Retina (tissue), 1 donor: ENCODE results near the gene SSR2.
"Not testable (repeated sequence)": the region's sequence is repeated elsewhere in the genome, so short reads cannot be mapped to it uniquely, and the experiment has no call there.

Experiments
- DNase-seq: peaks from one replicate; pipeline ENCODE4 v3.0.0-alpha.2; 2016

SSR2 gene

GRCh38 chr1:156045076-156045475, 24.3 kb upstream of the SSR2 start:
- no peak for DNase-seq

- no peak for DNase-seq
These were observed 22.1 kb upstream of the SSR2 start for GRCh38 chr1:156042828-156043227.

DNA sequence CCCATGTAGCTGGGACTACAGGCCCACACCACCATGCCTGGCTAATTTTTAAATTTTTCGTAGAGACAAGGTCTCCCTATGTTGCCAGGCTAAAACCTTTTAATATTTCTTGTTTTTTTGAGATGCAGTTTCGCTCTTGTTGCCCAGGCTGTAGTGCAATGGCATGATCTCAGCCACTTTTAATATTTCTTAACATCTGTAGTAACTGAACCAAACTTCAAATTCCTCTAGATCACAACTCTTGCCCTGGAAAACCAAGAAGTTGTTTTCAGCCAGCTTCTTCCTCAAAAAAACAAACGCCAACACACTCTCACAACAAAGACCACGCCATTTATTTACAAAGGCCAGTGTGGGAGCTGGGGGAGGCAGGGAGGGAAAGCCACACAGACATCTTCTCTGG, 14.2 kb upstream of the SSR2 start:
- not testable (repeated sequence) for DNase-seq

DNA sequence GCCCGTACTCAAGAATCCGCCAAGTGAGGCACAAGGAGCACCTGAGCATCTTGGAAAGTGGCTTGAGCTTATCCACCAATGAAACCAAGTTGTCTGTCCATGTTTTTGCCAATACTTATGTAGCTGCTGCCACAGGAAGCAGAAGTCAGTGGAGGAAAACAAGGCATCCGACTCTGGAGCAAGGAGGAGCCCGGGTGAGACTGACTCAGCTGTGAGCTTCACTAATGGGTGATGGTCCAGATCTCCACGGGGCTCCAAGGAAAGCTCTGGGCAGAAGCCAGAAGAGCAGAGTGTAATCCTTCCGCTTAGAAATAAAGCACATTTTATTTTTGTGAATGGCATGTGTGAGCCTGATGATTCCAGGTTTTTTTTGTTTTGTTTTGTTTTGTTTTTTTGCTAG, 12.3 kb upstream of the SSR2 start:
- DNase-seq = no peak

DNA sequence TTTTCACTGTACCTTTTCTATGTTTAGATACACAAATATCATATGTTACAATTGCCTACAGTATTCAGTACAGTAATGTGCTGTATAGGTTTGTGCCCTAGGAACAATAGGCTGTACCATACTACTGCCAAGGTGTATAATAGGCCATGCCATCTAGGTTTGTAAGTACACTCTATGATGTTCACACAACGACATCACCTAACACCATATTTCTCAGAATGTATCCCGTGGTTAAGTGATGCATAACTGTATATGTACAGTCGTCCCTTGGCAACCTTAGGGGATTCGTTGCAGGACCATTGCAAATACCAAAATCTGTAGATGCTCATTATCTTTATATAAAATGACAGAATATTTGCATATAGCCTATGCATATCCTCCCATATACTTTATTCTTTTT, 5.8 kb upstream of the SSR2 start:
- no peak for DNase-seq

GRCh38 chr1:156025876-156026275, 5.1 kb upstream of the SSR2 start:
- peak; percentile 39 for DNase-seq

DNA sequence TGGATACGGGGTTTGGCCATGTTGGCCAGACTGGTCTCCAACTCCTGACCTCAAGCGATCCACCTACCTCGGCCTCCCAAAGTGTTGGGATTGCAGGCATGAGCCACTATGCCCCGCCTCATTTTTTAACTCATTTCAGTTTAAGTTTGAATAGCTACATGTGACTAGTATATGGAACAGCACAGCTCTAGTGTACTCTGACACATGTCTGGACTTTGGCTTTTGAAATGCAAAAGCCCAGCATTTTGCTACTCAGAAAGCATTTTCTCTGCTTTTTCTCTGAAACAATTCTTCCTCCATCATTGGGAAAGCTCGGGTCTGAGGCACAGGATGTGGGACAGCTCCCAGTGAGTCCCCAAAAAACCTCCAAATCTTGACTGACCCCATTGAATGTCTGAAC, 4.0 kb upstream of the SSR2 start:
- no peak for DNase-seq

- no peak for DNase-seq
These were observed 1.2 kb upstream of the SSR2 start for GRCh38 chr1:156021954-156022353.

DNA sequence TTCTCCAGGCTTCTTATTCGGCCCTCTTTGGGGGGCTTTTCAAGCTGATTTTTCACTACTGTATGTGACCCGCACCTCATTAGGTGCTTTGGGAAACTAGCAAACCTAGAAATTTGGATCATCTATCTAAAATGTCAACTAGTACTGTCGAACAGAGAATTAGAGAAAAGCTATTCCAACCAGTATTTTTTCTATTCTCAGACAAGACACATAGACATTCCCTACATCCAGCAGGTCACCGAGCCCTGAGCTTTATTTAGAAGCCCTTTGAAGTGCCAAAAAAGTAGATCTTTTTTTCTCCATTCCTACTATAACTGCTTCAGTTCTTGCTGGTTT, 310 bp upstream of the SSR2 start:
- no peak for DNase-seq

GRCh38 chr1:156019946-156020292, 832 bp downstream of the SSR2 start:
- DNase-seq = no peak

DNA sequence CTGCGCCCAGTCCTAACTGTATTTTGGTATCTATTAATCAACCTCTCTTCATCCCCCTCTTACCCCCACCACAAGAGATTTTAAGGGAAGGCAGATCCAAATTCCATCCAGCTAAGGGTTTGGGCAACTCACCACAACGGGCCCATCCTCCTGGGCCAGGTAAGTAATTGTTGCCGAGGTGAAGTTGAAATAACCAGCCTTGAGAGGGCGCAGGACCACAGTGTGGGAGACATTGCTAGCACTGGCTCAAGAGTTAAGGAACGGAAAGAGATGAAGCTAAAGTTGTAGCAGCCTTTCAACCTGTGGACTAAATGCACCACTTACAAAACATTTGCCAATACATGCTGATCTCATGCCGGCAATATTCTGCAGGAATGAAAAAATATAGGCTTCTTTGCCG, 5.9 kb downstream of the SSR2 start:
- DNase-seq = no peak

- no peak for DNase-seq
These were observed 8.5 kb downstream of the SSR2 start for GRCh38 chr1:156012051-156012817.

DNA sequence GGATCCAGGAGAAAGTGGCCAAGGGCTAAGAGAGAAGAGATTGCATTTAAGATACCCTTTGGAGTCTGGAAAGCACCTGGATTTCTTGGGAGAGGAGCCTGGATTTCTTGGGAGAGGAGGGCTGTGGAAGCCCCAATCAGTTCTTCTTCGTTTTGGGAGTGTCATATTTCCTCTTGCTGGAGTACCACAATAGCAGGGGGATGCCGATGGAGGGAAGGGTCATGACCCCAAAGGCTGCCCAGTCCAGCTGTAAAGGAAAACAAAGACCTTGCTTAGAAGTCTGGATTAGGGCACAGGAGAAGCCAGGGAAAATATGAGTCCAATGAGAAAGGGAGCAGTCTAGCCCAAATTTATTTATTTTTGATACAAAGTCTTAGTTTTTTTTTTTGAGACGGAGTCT, 11.3 kb downstream of the SSR2 start:
- DNase-seq = no peak

GRCh38 chr1:156006666-156007376, 13.9 kb downstream of the SSR2 start:
- no peak for DNase-seq

- no peak for DNase-seq
These were observed 15.7 kb downstream of the SSR2 start for GRCh38 chr1:156004843-156005584.

DNA sequence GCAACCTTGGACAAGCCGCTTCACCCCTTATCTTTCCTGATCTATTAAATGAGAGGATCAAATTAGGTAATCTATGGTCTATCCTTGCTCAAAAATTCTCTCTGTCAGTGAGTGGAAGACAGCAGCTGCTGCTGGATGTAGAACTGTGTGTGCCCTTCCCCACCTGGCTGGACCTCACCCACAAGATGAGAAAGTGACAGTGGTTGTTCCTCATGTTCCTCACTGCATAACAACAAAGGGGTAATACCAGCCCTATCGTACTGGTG, 16.9 kb downstream of the SSR2 start:
- DNase-seq = no peak

DNA sequence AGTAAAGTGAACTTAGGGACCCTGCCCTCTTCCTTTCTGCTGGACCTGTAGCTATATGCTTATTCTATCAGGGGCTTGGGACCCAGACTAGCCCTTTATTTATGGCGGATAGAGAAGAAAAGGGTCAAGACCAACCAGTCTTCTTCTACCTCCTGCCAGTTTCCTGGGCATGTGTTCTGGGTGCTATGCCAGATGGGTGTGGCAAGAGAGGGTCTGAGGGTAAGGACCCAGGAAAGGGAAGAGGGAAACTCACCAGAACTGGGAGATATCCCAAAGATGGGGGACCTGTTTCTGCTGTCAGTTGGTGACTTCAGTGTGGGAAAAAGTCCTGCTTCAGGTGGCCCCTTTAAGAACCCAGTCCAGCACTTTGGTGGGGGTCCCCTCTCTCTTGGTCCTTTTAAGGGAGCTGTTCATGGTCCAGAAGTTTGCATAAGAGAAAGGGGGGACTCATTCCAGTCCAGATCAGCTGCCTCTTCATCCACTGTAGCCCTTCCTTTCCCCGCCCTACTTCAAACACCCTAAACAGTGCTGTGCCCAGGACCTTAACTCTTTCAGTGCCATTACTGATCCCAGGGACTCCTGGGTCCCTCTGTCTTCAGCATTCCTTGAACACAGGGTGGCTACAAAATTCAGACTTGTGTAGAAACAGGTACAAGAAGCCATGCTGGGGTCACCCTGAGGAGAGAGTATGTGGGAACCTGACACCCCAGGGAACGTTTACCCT, 18.4 kb downstream of the SSR2 start:
- DNase-seq = no peak

DNA sequence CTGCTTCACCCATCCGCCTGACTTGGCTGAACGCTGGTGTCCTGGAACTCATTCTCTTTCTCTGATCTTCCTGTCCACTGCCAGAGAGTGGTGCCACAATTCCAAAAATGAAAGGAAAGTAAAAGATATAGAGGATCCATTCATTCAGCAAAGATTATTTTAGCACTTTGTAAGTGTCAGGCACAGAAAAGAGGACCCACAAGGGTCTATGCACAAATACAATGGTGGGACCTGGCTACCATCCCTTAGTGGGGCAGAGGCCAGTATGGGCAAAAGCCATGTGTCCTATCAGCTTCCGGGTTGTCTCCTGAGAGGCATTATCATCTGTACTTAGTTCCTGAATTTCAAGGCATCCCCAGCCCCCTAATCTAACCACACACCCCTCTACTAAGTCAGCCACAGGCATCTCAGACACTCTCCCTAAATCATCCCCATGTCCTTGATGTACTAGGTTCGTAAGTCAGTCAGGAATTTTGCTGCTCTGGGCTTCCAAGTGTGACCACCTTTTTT, 19.0 kb downstream of the SSR2 start:
- DNase-seq = no peak

GRCh38 chr1:156001021-156001661, 19.6 kb downstream of the SSR2 start:
- no peak for DNase-seq

DNA sequence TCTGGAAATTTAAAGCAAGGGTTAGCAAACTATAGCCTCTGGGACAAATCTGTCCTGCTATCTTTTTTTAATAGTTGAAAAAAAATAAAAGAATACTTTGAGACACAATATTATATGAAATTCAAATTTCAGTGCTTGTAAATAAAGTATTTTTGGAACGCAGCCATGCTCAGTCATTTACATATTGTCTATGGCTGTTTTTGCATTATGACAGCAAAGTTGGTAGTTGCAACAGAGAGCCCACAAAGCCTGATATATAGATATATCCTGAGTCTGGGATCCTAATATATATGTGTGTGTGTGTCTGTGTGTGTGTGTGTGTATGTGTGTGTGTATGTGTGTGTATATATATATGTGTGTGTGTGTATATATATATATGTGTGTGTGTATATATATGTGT, 20.8 kb downstream of the SSR2 start:
- no peak for DNase-seq

DNA sequence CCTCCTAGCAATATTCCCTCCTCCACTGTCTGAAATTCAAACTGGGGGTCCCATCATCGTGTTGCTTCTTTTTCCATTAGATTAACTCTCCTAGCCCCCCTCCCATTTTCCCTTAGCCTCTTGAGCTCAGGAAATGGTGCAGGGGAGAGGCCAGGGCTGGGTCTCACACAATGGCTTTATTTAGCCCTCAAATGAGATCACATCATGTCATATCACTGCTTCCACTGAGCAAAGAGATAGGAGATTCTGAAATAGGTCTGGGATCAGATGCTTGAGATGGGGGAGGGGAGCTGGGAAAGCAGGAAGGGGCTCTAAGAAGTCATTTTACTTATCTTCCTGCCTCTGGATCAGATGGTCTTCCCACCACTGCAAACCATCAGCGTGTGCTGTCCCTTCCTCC, 24.6 kb downstream of the SSR2 start:
- DNase-seq = no peak

DNA sequence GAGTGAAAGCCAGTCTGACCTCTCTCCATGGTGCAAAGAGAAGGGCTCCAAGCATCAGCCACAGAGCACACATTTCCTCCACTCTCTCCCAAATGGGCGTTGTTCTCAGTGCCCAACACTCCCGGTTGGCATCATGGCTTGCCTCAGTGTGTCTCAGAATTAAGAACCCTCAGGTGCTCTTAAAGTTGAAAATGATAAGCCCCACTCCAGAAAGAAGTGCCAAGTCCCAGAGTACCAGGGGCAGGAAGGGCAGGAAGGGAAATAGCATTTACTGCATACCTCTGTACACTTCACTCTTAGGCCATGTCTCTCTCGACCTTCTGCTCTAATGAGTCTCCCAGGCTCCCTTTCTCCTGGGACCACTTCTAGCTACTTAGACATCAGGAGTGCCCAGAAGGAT, 27.2 kb downstream of the SSR2 start:
- DNase-seq = no peak
